Smooth muscle cell (in vitro differentiated cells): ENCODE results near the gene DPAGT1. TPM values are rescaled to one million over a fixed set of nuclear protein-coding genes. Genes with fewer than 3 reads are reported as not detected.

Experiments used
- DNase-seq: peaks from one replicate; lab custom pipeline; 2025; ENCODE audit not compliant: unreplicated experiment; lab: John Stamatoyannopoulos, UW
- H2AFZ ChIP-seq: fragments of 200-600 bp; sonication (generic); 2 replicates; pipeline ENCODE4 v1.6.0; 2016; ENCODE audit warnings: antibody characterized with exemption, low read depth, mild to moderate bottlenecking
- H3F3A ChIP-seq: fragments of 200-600 bp; sonication (generic); 2 replicates; pipeline ENCODE4 v1.6.0; 2017; ENCODE audit warnings: antibody characterized with exemption, low read depth
- H3K27ac ChIP-seq: fragments of 200-600 bp; sonication (generic); 2 replicates; pipeline ENCODE4 v1.5.1; 2016; ENCODE audit warnings: low read depth, mild to moderate bottlenecking
- H3K27me3 ChIP-seq: fragments of 200-600 bp; sonication (generic); 2 replicates; pipeline ENCODE4 v1.6.1; 2016; ENCODE audit warnings: low read depth, mild to moderate bottlenecking
- H3K36me3 ChIP-seq: fragments of 200-600 bp; sonication (generic); 2 replicates; pipeline ENCODE4 v1.5.1; 2016; ENCODE audit warnings: low read depth
- H3K4me1 ChIP-seq: fragments of 200-600 bp; sonication (generic); 2 replicates; pipeline ENCODE4 v1.5.1; 2016; ENCODE audit warnings: low read depth
- H3K4me2 ChIP-seq: fragments of 200-600 bp; sonication (generic); 2 replicates; pipeline ENCODE4 v1.6.0; 2016; ENCODE audit warnings: mild to moderate bottlenecking
- H3K4me3 ChIP-seq: fragments of 200-600 bp; sonication (generic); 2 replicates; pipeline ENCODE4 v1.5.1; 2016; ENCODE audit warnings: mild to moderate bottlenecking
- H3K79me2 ChIP-seq: fragments of 200-600 bp; sonication (generic); 2 replicates; pipeline ENCODE4 v1.6.0; 2016; ENCODE audit warnings: low read depth, mild to moderate bottlenecking
- H3K9ac ChIP-seq: fragments of 200-600 bp; sonication (generic); 2 replicates; pipeline ENCODE4 v1.6.0; 2016; ENCODE audit warnings: low read depth
- H3K9me3 ChIP-seq: fragments of 200-600 bp; sonication (generic); replicated peaks from 2 replicates; pipeline ENCODE4 v1.5.1; 2016; ENCODE audit warnings: low read depth
- H4K20me1 ChIP-seq: fragments of 200-600 bp; sonication (generic); 2 replicates; pipeline ENCODE4 v1.6.0; 2016; ENCODE audit warnings: low read depth
- WGBS: methylation state at CpG from one replicate; pipeline ENCODE4 v1.1.7; 2016; ENCODE audit warnings: low lambda C conversion rate; 5-methylcytosine and 5-hydroxymethylcytosine counted together
- polyA plus RNA-seq: library from polyadenylated mRNA; unstranded; fragments of >200 nt; fragmentation: Nextera tagmentation; extraction: Ambion mirVana; gene quantifications from 2 replicates; pipeline ENCODE4 v1.2.1, GENCODE V29; 2016
- total RNA-seq: library from RNA; depleted of rRNA; stranded (reverse); fragments of >200 nt; gene quantifications from 2 replicates; pipeline ENCODE4 v1.2.3, GENCODE V29; 2014
- TF ChIP-seq, protein P1 (sequence below): fragments of 200-600 bp; sonication (generic); IDR thresholded peaks from 2 replicates; pipeline ENCODE4 v1.5.1; 2017; ENCODE audit warnings: borderline replicate concordance, mild to moderate bottlenecking, antibody characterized with exemption; ENCODE audit not compliant: insufficient read depth, poor library complexity, severe bottlenecking

Gene DPAGT1
- total and polyA plus RNA-seq, 2 experiments from 2014 or later, result 40.5 to 73.7 TPM

GRCh38 chr11:119085437-119085847 is 16.2 kb downstream of the DPAGT1 start:
- Histone ChIP-seq H3K79me2 (peaks cover 14% of the 10 kb centered on the region), H3K9me3 (no peaks in the 10 kb centered on the region), H3K4me1 (peaks cover 10% of the 10 kb centered on the region), H3K36me3 (no peaks in the 10 kb centered on the region), H3F3A (no peaks in the 10 kb centered on the region), H2AFZ (peak overlapping the region; percentile 68), H3K4me2 (peak overlapping the region; percentile 90), H3K9ac (peak overlapping the region; percentile 80), H3K27me3 (no peaks in the 10 kb centered on the region), H4K20me1 (no peaks in the 10 kb centered on the region), H3K27ac (peak overlapping the region; percentile 92), H3K4me3 (peak overlapping the region; percentile 93)
- TF ChIP-seq, protein P1, sequence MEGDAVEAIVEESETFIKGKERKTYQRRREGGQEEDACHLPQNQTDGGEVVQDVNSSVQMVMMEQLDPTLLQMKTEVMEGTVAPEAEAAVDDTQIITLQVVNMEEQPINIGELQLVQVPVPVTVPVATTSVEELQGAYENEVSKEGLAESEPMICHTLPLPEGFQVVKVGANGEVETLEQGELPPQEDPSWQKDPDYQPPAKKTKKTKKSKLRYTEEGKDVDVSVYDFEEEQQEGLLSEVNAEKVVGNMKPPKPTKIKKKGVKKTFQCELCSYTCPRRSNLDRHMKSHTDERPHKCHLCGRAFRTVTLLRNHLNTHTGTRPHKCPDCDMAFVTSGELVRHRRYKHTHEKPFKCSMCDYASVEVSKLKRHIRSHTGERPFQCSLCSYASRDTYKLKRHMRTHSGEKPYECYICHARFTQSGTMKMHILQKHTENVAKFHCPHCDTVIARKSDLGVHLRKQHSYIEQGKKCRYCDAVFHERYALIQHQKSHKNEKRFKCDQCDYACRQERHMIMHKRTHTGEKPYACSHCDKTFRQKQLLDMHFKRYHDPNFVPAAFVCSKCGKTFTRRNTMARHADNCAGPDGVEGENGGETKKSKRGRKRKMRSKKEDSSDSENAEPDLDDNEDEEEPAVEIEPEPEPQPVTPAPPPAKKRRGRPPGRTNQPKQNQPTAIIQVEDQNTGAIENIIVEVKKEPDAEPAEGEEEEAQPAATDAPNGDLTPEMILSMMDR, result no peak
- WGBS, result 2% methylated on average over 13 of the region's 13 CpGs
- DNase-seq, result no peak

GRCh38 chr11:119084663-119085436 is 16.8 kb downstream of the DPAGT1 start, which contains the start of gene HMBS:
Gene HMBS (plus strand): TSS chr11:119084881. CDS start chr11:119085034, 153 bp downstream.
- TF ChIP-seq, protein P1, result no peak
- WGBS, result under 1% methylated on average over 45 of the region's 45 CpGs

DNA sequence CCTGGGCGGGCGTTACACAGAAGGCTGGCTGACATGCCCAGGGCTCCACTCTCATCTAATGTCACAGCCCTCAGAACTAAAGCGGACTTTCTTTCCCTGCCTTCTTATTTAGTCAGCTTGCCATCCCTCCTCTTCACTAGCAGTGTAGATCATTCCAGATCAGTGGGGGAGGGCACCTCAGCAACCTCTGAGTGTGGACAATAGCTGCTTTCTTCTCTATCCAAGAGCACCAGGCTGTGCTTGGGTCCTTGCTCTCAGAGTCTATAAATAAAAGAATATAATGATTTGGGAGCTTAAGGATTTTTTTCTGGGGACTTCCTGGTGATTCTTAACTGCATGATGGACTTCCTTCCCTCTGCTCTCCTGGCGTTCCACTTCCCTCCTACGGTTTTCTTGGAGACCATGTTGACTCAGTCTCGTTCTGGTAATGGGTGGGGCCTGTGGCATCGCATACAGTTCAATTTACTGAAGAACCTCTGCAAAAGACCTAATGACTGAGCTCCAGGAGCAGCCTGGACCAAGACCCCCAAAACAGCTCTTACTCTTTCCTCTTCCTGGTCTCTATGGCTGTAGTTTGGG is 19.9 kb downstream of the DPAGT1 start:
- no peak overlapping the region for H3K4me3 ChIP-seq
- TF ChIP-seq, protein P1, result no peak
- no peak overlapping the region for H2AFZ ChIP-seq
- H3K79me2 ChIP-seq, result peaks cover 9% of the 10 kb centered on the region
- no peaks in the 10 kb centered on the region for H3K9me3 ChIP-seq
- peaks cover 10% of the 10 kb centered on the region for H3K4me1 ChIP-seq
- no peaks in the 10 kb centered on the region for H3F3A ChIP-seq
- no peak for DNase-seq
- no peaks in the 10 kb centered on the region for H4K20me1 ChIP-seq
- WGBS, result 88% methylated on average over 7 of the region's 7 CpGs
- no peak overlapping the region for H3K4me2 ChIP-seq
- peaks cover 5% of the 10 kb centered on the region for H3K36me3 ChIP-seq
- H3K27me3 ChIP-seq, result no peaks in the 10 kb centered on the region
- no peak overlapping the region for H3K9ac ChIP-seq
- no peak overlapping the region for H3K27ac ChIP-seq

More at GRCh38 chr11:119084663-119085436, 16.8 kb downstream of the DPAGT1 start, which contains the start of gene HMBS:
- Histone ChIP-seq H3K9me3 (no peaks in the 10 kb centered on the region), H3K27ac (peak within 1 kb of the TSS; percentile 92), H3K27me3 (no peaks in the 10 kb centered on the region), H3K4me1 (peaks cover 10% of the 10 kb centered on the region), H3K36me3 (no peaks in the 10 kb centered on the region), H3K9ac (peak within 1 kb of the TSS; percentile 80), H3K4me2 (peak within 1 kb of the TSS; percentile 90), H3K4me3 (peak within 1 kb of the TSS; percentile 93), H3K79me2 (peaks cover 14% of the 10 kb centered on the region), H4K20me1 (no peaks in the 10 kb centered on the region), H2AFZ (peak within 1 kb of the TSS; percentile 92), H3F3A (no peaks in the 10 kb centered on the region)
- peak; percentile 86 for DNase-seq
